Prostate gland (tissue), 2 donors: Measurements from ENCODE around the gene HSF2BP.

ENCODE experiments used
- CTCF ChIP-seq, 4 experiments: fragments of 200-600 bp in 2 of 4; fragments of 450-650 bp in 2 of 4; sonication (generic) in 2 of 4; IDR thresholded peaks; 1 replicate in 3 of 4; 2 replicates in 1 of 4; pipeline ENCODE4 v1.5.1; 2016 to 2019; ENCODE audit warnings: antibody characterized with exemption in 4 of 4, mild to moderate bottlenecking in 2 of 4, moderate library complexity in 2 of 4
- POLR2A ChIP-seq: fragments of 450-650 bp; IDR thresholded peaks from one replicate; pipeline ENCODE4 v1.6.1; 2016; ENCODE audit warnings: antibody characterized with exemption, mild to moderate bottlenecking
- POLR2AphosphoS5 ChIP-seq: sonication (generic); formaldehyde crosslinking; IDR thresholded peaks from one replicate; pipeline ENCODE4 v1.6.1; 2017; ENCODE audit warnings: antibody characterized with exemption

- TF ChIP-seq POLR2A (no peak), CTCF (IDR thresholded peaks at IDR 0.05) (no peak), POLR2AphosphoS5 (no peak)
Observed at GRCh38 chr21:43696214-43696613, 36.9 kb upstream of the HSF2BP start.
